Inferior parietal cortex (tissue), 1 donor: ENCODE data around the gene UBL3.

Experiments used
- DNase-seq: peaks from one replicate; pipeline ENCODE4 v3.0.0-alpha.2; 2016; ENCODE audit errors: extremely low spot score

The UBL3 gene

DNA sequence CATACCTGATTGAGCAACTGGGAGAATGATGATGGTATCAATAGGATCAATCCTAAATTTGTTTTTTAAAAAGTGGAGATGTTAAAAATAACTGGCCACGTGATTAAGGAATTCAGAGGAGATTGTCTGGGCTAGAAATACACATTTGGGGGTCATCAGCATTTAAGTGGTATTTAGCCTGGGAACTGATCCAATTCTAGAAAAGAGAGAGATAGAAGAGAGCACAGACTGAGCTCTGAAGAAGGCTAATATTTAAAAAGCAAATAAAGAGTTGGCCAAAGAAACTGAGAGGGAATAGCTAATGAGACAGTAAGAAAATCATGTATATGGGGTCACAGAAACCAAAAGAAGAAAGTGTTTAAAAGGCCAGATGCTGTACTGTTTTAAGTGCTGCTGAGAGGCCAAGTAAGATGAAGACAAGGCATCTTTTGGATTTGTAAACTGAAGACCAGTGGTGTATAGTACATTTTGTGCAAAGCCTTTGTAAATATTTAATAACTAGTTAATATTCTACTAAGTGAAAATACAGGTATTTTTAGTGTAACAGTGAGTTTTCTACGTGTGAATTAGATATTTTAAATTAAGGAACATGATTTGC lies 40.2 kb downstream of the UBL3 start:
- no peak for DNase-seq

DNA sequence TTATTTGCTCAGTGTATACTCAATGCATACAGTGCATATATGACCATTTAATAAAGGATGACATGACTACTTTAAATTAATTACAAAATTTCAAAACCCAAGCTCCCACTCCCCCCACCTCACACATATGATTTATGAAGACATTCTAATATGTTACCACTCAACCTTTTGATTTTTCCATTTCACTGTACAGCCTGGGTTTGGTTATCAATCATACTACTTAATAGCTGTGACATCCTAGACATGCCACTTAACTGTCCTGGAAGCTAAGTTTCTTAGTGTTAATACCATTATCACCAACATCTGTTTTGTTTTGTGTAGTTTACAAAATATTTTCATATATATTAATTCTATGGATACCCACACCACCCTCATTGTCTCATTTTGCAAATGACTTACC lies 42.2 kb downstream of the UBL3 start:
- DNase-seq = no peak

DNA sequence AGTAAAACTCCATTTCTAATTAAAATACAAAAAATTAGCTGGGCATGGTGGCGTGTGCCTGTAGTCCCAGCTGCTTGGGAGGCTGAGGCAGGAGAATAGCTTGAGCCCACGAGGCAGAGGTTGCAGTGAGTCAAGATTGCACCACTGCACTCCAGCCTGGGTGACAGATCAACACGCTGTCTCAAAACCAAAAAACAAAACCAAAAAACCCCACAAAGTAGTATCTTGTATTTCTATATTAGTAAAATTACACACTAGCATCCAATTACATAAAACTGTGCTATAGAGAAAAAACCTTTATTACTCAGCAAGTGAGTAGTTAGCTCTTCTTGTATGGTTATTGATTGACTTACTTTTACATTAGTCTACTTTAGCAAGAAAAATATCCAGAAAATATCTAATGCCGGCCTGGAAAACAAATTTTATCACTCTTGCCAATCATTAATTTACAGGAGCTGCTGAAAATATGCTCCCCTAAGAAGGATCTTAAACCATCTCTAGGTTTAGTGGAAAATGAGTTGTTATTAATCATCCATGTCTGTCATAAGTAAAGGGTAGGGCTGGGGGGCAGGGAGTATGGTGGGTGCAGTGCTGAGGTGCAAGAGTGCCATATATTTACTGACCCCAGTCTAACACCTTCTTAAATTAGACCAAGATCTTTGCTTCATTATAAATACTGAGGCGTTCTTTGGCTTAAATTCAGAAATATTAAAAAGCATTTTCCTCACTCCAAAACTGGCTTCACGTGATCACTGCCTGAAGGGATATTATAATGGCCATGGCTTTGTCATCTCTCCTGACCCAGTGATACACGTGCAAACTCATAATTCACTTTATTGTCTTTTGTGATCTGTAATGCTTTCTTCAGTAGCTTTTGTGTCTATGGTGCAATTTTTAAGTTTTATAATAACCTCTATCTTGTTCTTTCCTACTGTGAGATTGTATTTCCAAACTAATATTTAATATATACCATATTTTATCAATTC lies 44.1 kb downstream of the UBL3 start:
- DNase-seq = no peak

DNA sequence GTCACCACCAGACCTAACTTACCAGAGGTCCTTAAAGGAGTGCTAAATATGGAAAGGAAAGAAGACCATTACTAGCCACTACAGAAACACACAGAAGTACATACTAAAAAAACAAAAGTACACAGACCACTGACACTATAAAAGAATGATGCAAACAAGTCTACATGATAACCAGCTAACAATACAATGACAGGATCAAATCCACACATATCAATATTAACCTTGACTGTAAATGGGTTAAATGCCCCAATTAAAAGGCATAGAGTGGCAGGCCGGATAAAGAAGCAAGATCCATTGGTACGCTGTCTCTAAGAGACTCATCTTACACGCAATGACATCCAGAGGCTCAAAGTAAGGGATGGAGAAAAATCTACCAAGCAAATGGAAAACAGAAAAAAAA lies 47.2 kb downstream of the UBL3 start:
- DNase-seq = no peak

- DNase-seq = no peak
Observed at GRCh38 chr13:29802621-29803020, 47.8 kb downstream of the UBL3 start.

- DNase-seq = no peak
Observed at GRCh38 chr13:29801737-29802305, 48.6 kb downstream of the UBL3 start.

GRCh38 chr13:29801102-29801501 lies 49.3 kb downstream of the UBL3 start:
- DNase-seq = no peak

DNA sequence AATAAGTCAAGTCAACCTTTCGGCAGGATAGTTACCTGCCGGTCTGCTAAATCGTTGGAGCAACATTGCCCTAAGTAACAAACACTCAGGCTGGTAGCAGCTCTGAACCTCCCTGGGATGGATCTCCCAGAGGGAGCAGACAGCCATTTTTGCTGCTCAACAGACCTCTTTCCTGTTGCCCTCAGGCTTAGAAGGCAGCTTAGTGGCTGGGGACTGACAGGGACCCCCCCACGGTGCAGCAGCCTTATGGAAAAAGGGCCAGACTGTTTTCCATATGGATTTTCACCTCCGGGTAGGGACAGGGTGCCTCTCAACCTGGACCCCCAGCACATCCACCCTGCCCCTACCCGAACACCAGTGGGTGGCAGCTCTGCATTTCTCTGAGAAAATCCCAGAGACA lies 49.7 kb downstream of the UBL3 start:
- DNase-seq = no peak

DNA sequence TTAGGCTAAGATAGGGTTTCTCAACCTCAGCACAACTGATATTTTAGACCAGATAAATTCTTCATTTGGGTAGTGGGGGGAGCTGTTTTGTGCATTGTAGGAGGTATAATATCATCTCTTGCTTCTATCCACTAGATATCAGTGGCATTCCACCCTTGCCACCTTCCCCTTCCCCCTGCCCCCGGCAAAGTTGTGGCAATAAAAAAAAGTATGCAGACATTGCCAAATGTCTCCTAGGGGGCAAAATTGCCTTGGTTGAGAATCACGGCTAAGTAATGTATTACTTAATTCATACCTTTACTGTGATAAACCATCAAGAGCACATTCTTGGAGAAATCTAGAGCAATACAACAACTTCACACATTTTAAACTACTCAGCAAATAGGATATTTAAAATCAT lies 51.4 kb downstream of the UBL3 start:
- no peak for DNase-seq

- DNase-seq = no peak
Observed at GRCh38 chr13:29791997-29792780, 58.2 kb downstream of the UBL3 start.

DNA sequence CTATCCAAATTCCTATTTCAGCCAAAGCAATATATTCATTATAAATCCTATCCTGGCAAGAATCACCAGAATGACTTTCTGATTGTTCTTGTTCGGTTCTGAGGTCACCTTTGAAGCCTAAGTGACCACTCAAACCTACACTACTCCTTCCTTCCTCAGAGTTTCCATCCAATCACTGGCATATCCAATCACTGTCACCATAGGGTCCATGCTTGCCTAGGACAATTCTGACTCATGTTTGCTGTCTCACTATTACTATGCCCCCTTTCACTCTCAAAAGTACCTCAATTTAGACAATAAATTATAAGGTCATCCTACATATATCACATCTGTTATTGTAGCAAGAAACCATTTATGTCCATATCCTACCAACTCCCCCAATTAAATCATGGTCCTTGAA lies 58.9 kb downstream of the UBL3 start:
- DNase-seq = no peak

GRCh38 chr13:29786698-29787097 lies 63.7 kb downstream of the UBL3 start:
- DNase-seq = no peak

- no peak for DNase-seq
Observed at GRCh38 chr13:29785978-29786377, 64.4 kb downstream of the UBL3 start.

DNA sequence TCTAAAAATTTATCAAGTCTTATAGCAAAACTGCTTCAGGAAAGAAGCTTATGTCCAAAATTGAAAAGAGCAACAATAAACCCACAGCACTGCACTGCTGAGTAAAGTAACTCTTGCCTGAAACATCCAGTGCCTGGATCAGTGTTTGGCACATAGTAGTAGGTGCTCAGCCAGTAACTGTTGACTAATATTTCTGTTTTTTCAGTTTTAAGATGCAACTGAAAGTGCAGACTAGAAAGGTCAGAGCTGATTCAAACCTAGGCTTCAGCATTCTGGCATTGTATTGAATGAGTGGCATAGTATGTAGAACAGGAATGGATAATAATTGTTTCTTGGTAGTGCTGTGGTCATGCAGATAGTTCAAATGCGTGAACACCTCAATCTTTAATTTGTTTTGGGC lies 67.6 kb downstream of the UBL3 start:
- no peak for DNase-seq

DNA sequence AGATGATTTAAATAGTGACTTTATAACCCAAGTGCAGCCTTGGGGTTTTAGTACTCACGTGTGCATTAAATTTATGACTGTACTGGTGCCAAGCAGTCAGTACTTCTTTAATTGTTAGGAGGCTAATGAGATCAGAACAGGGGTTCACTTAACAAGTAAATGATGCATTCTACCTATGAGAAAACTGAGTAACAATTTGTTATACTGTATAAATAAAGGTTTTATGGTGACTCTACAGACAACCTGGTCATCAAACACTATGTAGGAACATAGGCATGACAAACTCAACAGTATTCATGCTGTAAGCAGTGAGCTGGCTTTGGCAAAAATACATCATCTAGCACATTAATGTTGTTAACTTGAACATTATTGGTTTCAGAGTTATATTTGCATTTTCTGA lies 75.6 kb downstream of the UBL3 start:
- DNase-seq = no peak

DNA sequence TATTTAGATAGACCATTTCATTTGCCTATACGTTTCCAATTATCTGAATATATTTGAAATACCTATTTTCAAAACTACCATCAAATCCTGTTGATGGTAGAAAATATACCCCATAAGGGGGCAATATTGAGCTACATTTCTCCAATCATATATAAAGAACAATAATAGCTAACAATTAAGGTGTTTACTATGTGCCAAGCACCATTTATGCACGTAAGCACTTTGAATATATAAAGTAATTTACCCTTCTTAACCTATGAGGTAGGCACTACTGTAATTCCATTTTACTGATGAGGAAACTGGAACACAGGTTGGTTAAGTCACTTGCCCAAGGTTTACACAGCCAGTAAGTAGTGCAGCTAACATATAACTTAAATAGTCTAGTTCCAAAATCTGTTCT lies 79.2 kb downstream of the UBL3 start:
- peak; percentile 70 for DNase-seq

GRCh38 chr13:29767006-29767405 lies 83.4 kb downstream of the UBL3 start:
- DNase-seq = peak; percentile 59

- no peak for DNase-seq
Observed at GRCh38 chr13:29763436-29764180, 86.8 kb downstream of the UBL3 start.

DNA sequence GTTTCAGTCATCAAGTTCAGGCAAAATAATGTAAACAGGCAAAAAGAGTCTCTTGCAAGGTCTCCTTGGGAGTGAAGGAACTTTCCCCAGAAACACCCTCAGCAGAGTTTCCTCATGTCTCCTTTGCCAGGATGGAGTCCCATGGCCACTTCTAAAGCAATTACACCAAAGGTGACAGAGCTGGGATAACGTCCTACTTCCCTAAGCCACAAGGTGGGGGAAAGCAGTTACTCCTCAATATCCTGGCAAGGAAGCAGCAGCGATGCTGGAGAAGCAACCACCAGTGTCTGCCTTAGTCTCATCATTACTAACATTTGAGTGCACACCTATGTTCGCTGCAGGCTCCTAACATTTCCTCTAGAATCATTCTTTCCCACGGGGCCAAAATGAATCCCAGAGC lies 88.6 kb downstream of the UBL3 start:
- DNase-seq = no peak

- DNase-seq = no peak
Observed at GRCh38 chr13:29761160-29761559, 89.3 kb downstream of the UBL3 start.

- DNase-seq = no peak
Observed at GRCh38 chr13:29760544-29760943, 89.9 kb downstream of the UBL3 start.
